ENCODE measurements around the gene CAMKK2.
A peak's percentile ranks its signal among the peaks of the same experiment; 100 is the strongest.
"Not testable (repeated sequence)": the region's sequence is repeated elsewhere in the genome, so short reads cannot be mapped to it uniquely, and the experiment has no call there.

The CAMKK2 gene

GRCh38 chr12:121209624-121210572 lies 86.6 kb downstream of the CAMKK2 start, which contains the start of gene P2RX4:
Gene P2RX4 (plus strand): TSS chr12:121210129. CDS start chr12:121210165, 36 bp downstream.
- ChIA-PET CTCF (interaction anchor here (0.6 to 0.8 kb wide), 3 partner anchors 13 to 233 kb away, joined by 3 read pairs; no protein-coding TSS in a partner anchor), POLR2A (no interaction called here)
- DNase-seq (ENCODE audit: extremely low spot score): peak; percentile 87
- TF ChIP-seq SP1 (IDR thresholded peaks at IDR 0.05) (no peak), ZNF384 (IDR thresholded peaks at IDR 0.05) (peak; percentile 79), PKNOX1 (IDR thresholded peaks at IDR 0.05) (no peak), L3MBTL2 (conservative IDR thresholded peaks at IDR 0.05) (no peak; the same call in 1 of the 2 replicates)

- CTCF ChIA-PET: no interaction called here
Observed at GRCh38 chr12:121209221-121209620, 87.3 kb downstream of the CAMKK2 start.

GRCh38 chr12:121208571-121208970 lies 87.9 kb downstream of the CAMKK2 start:
- CTCF ChIA-PET; DNase-seq (ENCODE audit: extremely low spot score); POLR2A ChIA-PET: not testable (repeated sequence)

More at GRCh38 chr12:121209221-121209620, 87.3 kb downstream of the CAMKK2 start:
- DNase-seq (ENCODE audit: extremely low spot score): no peak
- TF ChIP-seq BHLHE40 (IDR thresholded peaks at IDR 0.05; ENCODE audit: borderline replicate concordance): no peak
- no peak for TF ChIP-seq FOXM1 (IDR thresholded peaks at IDR 0.05; ENCODE audit: borderline replicate concordance)
- no peak for TF ChIP-seq SP1 (IDR thresholded peaks at IDR 0.05)
- TF ChIP-seq ARNT (IDR thresholded peaks at IDR 0.05): no peak
- no peak for TF ChIP-seq HDGF (IDR thresholded peaks at IDR 0.05; ENCODE audit: borderline replicate concordance)
- no peak for TF ChIP-seq FOXA1 (IDR thresholded peaks at IDR 0.05)
- no peak for TF ChIP-seq TARDBP (IDR thresholded peaks at IDR 0.05)
- TF ChIP-seq ZNF384 (IDR thresholded peaks at IDR 0.05): no peak
- no peak for TF ChIP-seq L3MBTL2 (conservative IDR thresholded peaks at IDR 0.05)
- no peak for TF ChIP-seq NFRKB (IDR thresholded peaks at IDR 0.05)
- TF ChIP-seq ELF4 (IDR thresholded peaks at IDR 0.05): no peak
- TF ChIP-seq FOXK2 (IDR thresholded peaks at IDR 0.05): no peak
- TF ChIP-seq CTBP1 (IDR thresholded peaks at IDR 0.05; ENCODE audit: borderline replicate concordance): no peak
- TF ChIP-seq SUZ12 (IDR thresholded peaks at IDR 0.05): no peak
- no peak for TF ChIP-seq PKNOX1 (IDR thresholded peaks at IDR 0.05)
- TF ChIP-seq LEF1 (IDR thresholded peaks at IDR 0.05; ENCODE audit: borderline replicate concordance): no peak
- POLR2A ChIA-PET: no interaction called here

GRCh38 chr12:121205491-121205890 lies 91.0 kb downstream of the CAMKK2 start:
- ChIA-PET POLR2A (no interaction called here), CTCF (no interaction called here)
- DNase-seq (ENCODE audit: extremely low spot score): no peak
- no peak for TF ChIP-seq TARDBP (IDR thresholded peaks at IDR 0.05)
- TF ChIP-seq L3MBTL2 (conservative IDR thresholded peaks at IDR 0.05): no peak
- TF ChIP-seq SP1 (IDR thresholded peaks at IDR 0.05): no peak
- TF ChIP-seq FOXK2 (IDR thresholded peaks at IDR 0.05): no peak
- TF ChIP-seq CTBP1 (IDR thresholded peaks at IDR 0.05; ENCODE audit: borderline replicate concordance): no peak
- TF ChIP-seq SUZ12 (IDR thresholded peaks at IDR 0.05): no peak
- TF ChIP-seq BHLHE40 (IDR thresholded peaks at IDR 0.05; ENCODE audit: borderline replicate concordance): no peak
- no peak for TF ChIP-seq NFRKB (IDR thresholded peaks at IDR 0.05)
- TF ChIP-seq ZNF384 (IDR thresholded peaks at IDR 0.05): no peak
- TF ChIP-seq ARNT (IDR thresholded peaks at IDR 0.05): no peak
- TF ChIP-seq FOXA1 (IDR thresholded peaks at IDR 0.05): no peak
- TF ChIP-seq ELF4 (IDR thresholded peaks at IDR 0.05): no peak
- TF ChIP-seq HDGF (IDR thresholded peaks at IDR 0.05; ENCODE audit: borderline replicate concordance): no peak
- no peak for TF ChIP-seq FOXM1 (IDR thresholded peaks at IDR 0.05; ENCODE audit: borderline replicate concordance)
- TF ChIP-seq LEF1 (IDR thresholded peaks at IDR 0.05; ENCODE audit: borderline replicate concordance): no peak
- TF ChIP-seq PKNOX1 (IDR thresholded peaks at IDR 0.05): no peak

GRCh38 chr12:121203482-121203881 lies 93.0 kb downstream of the CAMKK2 start:
- DNase-seq (ENCODE audit: extremely low spot score): no peak
- POLR2A ChIA-PET: no interaction called here
- CTCF ChIA-PET: interaction anchor here (0.6 to 0.7 kb wide), 2 partner anchors 331 to 505 kb away, joined by 3 read pairs; no protein-coding TSS in a partner anchor
- no peak for TF ChIP-seq FOXM1 (IDR thresholded peaks at IDR 0.05; ENCODE audit: borderline replicate concordance)
- TF ChIP-seq BHLHE40 (IDR thresholded peaks at IDR 0.05; ENCODE audit: borderline replicate concordance): no peak
- no peak for TF ChIP-seq L3MBTL2 (conservative IDR thresholded peaks at IDR 0.05)
- TF ChIP-seq CTBP1 (IDR thresholded peaks at IDR 0.05; ENCODE audit: borderline replicate concordance): no peak
- no peak for TF ChIP-seq SP1 (IDR thresholded peaks at IDR 0.05)
- no peak for TF ChIP-seq NFRKB (IDR thresholded peaks at IDR 0.05)
- no peak for TF ChIP-seq HDGF (IDR thresholded peaks at IDR 0.05; ENCODE audit: borderline replicate concordance)
- no peak for TF ChIP-seq PKNOX1 (IDR thresholded peaks at IDR 0.05)
- no peak for TF ChIP-seq FOXK2 (IDR thresholded peaks at IDR 0.05)
- TF ChIP-seq LEF1 (IDR thresholded peaks at IDR 0.05; ENCODE audit: borderline replicate concordance): no peak
- no peak for TF ChIP-seq ZNF384 (IDR thresholded peaks at IDR 0.05)
- TF ChIP-seq TARDBP (IDR thresholded peaks at IDR 0.05): no peak
- no peak for TF ChIP-seq FOXA1 (IDR thresholded peaks at IDR 0.05)
- TF ChIP-seq SUZ12 (IDR thresholded peaks at IDR 0.05): no peak

Measured in HEK293T (cell line).